GM10266 (cell line): ENCODE measurements around the gene NUDT16.

Source experiments
- DNase-seq: peaks from one replicate; pipeline ENCODE4 v3.0.0; 2012; ENCODE audit errors: extremely low spot score
- TF ChIP-seq, protein P1 (sequence below): IDR thresholded peaks from 2 replicates; pipeline ENCODE4 v1.5.1; 2012; ENCODE audit warnings: mild to moderate bottlenecking, low read depth; ENCODE audit not compliant: control insufficient read depth, insufficient read depth; ENCODE audit errors: missing control alignments

The NUDT16 gene

GRCh38 chr3:131381445-131382291, at the start of gene NUDT16:
NUDT16 (plus strand) TSS chr3:131381774; CDS start chr3:131381805, 31 bp downstream.
- TF ChIP-seq, protein P1, sequence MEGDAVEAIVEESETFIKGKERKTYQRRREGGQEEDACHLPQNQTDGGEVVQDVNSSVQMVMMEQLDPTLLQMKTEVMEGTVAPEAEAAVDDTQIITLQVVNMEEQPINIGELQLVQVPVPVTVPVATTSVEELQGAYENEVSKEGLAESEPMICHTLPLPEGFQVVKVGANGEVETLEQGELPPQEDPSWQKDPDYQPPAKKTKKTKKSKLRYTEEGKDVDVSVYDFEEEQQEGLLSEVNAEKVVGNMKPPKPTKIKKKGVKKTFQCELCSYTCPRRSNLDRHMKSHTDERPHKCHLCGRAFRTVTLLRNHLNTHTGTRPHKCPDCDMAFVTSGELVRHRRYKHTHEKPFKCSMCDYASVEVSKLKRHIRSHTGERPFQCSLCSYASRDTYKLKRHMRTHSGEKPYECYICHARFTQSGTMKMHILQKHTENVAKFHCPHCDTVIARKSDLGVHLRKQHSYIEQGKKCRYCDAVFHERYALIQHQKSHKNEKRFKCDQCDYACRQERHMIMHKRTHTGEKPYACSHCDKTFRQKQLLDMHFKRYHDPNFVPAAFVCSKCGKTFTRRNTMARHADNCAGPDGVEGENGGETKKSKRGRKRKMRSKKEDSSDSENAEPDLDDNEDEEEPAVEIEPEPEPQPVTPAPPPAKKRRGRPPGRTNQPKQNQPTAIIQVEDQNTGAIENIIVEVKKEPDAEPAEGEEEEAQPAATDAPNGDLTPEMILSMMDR, result no peak
- DNase-seq, result peak; percentile 96

DNA sequence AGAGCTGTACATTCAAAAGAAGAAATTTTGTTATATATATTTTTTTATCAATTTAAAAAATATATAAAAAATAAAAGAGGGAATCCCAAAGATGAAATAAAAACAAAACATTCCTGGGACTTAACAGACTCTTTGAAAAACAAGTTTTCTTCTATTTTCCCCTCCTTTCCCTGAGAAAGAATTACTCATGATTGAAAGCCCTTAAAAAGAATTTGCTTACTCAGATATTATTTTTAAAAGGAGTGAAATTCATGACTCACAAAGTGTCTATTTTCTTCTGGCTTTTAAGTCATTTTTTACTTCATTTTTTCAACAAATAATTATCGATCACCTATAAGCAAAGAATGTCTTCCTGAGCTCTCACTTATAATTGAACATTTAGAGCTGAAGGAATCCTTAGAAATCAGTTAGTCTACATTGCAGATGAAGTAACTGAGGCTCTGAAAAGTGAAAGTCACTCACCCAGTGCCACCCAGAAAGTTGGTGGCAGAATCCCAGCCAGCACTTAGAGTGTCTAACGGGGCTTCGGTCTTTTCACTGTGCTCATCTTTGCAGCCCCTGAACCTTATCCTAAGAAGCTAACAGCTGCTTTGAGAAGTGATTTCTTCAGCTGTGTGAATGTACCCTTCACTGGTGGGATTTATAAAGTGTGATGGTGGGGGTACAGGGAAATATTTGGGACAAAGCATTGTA, 42.5 kb upstream of the NUDT16 start:
- DNase-seq, result no peak
- TF ChIP-seq, protein P1, result no peak

- TF ChIP-seq, protein P1, result no peak
- no peak for DNase-seq
Observed at GRCh38 chr3:131341761-131342160, 39.8 kb upstream of the NUDT16 start.

DNA sequence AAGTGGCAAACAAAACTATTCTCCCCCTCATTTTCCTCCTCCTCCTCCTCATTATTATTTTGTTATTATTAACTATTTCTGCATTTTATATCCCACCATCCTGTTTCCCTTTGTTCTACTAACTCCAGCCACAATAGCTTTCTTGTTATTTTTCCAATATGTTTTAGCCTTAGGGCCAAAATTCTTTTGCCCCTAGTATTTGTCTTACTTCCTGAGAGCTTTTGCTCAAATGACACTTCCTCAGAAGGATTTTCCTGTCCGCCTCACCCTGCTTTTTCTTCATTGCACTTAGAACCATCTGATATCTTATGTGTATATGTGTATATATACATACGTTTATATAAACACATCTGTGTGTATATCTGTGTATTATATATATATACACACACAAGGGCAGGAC, 32.7 kb upstream of the NUDT16 start:
- TF ChIP-seq, protein P1, result no peak
- DNase-seq, result no peak

DNA sequence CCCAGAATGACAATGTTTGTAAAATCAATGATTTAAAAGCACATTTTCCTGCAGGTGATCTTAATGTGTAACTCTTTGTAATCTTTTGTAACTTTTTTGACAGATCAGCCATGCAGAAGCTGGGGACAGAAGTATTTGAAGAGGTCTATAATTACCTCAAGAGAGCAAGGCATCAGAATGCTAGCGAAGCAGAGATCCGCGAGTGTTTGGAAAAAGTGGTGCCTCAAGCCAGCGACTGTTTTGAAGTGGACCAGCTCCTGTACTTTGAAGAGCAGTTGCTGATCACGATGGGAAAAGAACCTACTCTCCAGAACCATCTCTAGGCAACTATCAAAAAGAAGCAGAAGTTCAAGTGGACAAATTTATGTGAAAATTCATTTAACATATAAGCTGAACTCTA, 32.1 kb upstream of the NUDT16 start:
- DNase-seq, result no peak
- TF ChIP-seq, protein P1, result no peak

GRCh38 chr3:131349946-131350347, 31.6 kb upstream of the NUDT16 start:
- no peak for DNase-seq
- TF ChIP-seq, protein P1, result no peak

GRCh38 chr3:131350506-131350905, 31.1 kb upstream of the NUDT16 start:
- TF ChIP-seq, protein P1, result no peak
- DNase-seq, result no peak
